ENCODE results near the gene GPD2.

- TF ChIP-seq CSRNP3 (CRISPR knock-in tag; IDR thresholded peaks at IDR 0.05) (no peak), OSR1 (CRISPR knock-in tag; IDR thresholded peaks at IDR 0.05) (no peak), CSDC2 (CRISPR knock-in tag; IDR thresholded peaks at IDR 0.05) (no peak), ZC3H10 (CRISPR knock-in tag; IDR thresholded peaks at IDR 0.05) (no peak), ZFP30 (CRISPR knock-in tag; IDR thresholded peaks at IDR 0.05) (no peak), ISL1 (CRISPR knock-in tag; IDR thresholded peaks at IDR 0.05) (no peak), PATZ1 (CRISPR knock-in tag; IDR thresholded peaks at IDR 0.05; ENCODE audit: borderline replicate concordance) (no peak), RARB (CRISPR knock-in tag; IDR thresholded peaks at IDR 0.05) (no peak)
- TF ChIP-seq, protein P1, sequence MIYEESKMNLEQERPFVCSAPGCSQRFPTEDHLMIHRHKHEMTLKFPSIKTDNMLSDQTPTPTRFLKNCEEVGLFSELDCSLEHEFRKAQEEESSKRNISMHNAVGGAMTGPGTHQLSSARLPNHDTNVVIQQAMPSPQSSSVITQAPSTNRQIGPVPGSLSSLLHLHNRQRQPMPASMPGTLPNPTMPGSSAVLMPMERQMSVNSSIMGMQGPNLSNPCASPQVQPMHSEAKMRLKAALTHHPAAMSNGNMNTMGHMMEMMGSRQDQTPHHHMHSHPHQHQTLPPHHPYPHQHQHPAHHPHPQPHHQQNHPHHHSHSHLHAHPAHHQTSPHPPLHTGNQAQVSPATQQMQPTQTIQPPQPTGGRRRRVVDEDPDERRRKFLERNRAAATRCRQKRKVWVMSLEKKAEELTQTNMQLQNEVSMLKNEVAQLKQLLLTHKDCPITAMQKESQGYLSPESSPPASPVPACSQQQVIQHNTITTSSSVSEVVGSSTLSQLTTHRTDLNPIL (CRISPR knock-in tag; IDR thresholded peaks at IDR 0.05; ENCODE audit: low read depth) = no peak
Observed at GRCh38 chr2:156480376-156480775, 44.2 kb downstream of the GPD2 start.

Data from SK-N-SH treated with all-trans-retinoic acid at 6 μM for 48 hours (cell line).